ENCODE data around the gene USP16.
A peak's percentile ranks its signal among the peaks of the same experiment; 100 is the strongest.

The USP16 gene

GRCh38 chr21:29056005-29056404, 31.5 kb downstream of the USP16 start:
- Histone ChIP-seq H3K27ac (replicated peaks; ENCODE audit: low read length) (no peak overlapping the region), H4K8ac (ENCODE audit: low read depth, low read length) (no peak overlapping the region), H3K27me3 (ENCODE audit: control insufficient read depth in 3 of 3, insufficient read depth in 3 of 3, low read depth in 1 of 3, low read length in 3 of 3) (no peaks in the 10 kb centered on the region), H3K9me3 (replicated peaks in 1 of 2; ENCODE audit: control insufficient read depth in 2 of 2, insufficient read depth in 1 of 2, low read depth in 1 of 2, low read length in 2 of 2) (no peaks in the 10 kb centered on the region), H4K91ac (ENCODE audit: low read depth, low read length, poor library complexity) (no peak overlapping the region), H3K36me3 (replicated peaks in 1 of 2; ENCODE audit: control insufficient read depth in 2 of 2, insufficient read depth in 2 of 2, low read length in 2 of 2) (peaks cover 23 to 98% of the 10 kb centered on the region in 2 donors), H3K23ac (ENCODE audit: low read depth, low read length, poor library complexity) (no peak overlapping the region), H3K4ac (ENCODE audit: low read length) (no peak overlapping the region), H3K79me1 (ENCODE audit: low read depth, low read length) (no peaks in the 10 kb centered on the region), H3K14ac (ENCODE audit: low read length) (no peak overlapping the region), H3K4me1 (ENCODE audit: control insufficient read depth in 2 of 2, insufficient read depth in 1 of 2, low read depth in 1 of 2, low read length in 2 of 2) (no peaks in the 10 kb centered on the region), H2BK12ac (ENCODE audit: low read length) (no peak overlapping the region), H3K4me2 (ENCODE audit: insufficient read depth, low read length, poor library complexity, severe bottlenecking) (no peak overlapping the region), H2AK5ac (ENCODE audit: low read depth, low read length) (no peak overlapping the region), H2BK5ac (ENCODE audit: low read length) (no peak overlapping the region), H3K4me3 (ENCODE audit: low read length in 2 of 2) (no peak overlapping the region), H2BK15ac (ENCODE audit: low read length) (no peak overlapping the region), H2BK120ac (ENCODE audit: low read depth, low read length) (no peak overlapping the region), H2AFZ (ENCODE audit: low read length) (no peak overlapping the region), H3K9ac (ENCODE audit: low read depth, low read length, poor library complexity) (no peak overlapping the region), H3K18ac (ENCODE audit: low read length) (no peak overlapping the region)
- no peak for DNase-seq (ENCODE audit: low spot score)
- no CpG with 5 or more reads among the region's 1 CpG for WGBS, 2 donors (ENCODE audit: extremely low coverage in 2 of 2, insufficient read length in 2 of 2, insufficient replicate concordance in 1 of 2)

DNA sequence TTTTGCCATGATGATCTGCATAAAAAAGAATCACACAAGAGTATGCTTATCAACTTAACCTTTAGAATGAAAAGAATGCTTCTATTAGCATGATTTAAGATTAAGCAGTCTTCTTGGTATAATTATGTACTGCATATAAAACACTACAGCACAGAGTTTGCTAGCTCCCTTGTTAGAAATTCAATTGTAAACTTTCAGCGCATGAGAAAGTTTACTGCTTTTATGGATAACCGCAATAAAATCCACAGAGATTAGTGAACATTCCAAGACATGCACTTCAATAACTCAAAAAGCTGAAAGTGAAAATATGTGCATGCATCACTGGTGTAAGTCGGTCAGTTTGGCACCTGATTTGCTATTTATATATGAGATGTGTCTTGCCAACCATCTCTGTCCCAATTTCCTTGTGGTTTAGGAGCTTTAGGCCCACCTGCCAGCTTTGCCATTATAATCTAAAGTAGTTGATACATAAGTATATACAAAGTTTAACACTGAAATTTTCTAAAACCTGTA, 32.1 kb downstream of the USP16 start:
- Histone ChIP-seq H2AK5ac (ENCODE audit: low read depth, low read length) (no peak overlapping the region), H3K4me3 (ENCODE audit: low read length in 2 of 2) (no peak overlapping the region), H3K79me1 (ENCODE audit: low read depth, low read length) (no peaks in the 10 kb centered on the region), H3K4me1 (ENCODE audit: control insufficient read depth in 2 of 2, insufficient read depth in 1 of 2, low read depth in 1 of 2, low read length in 2 of 2) (no peaks in the 10 kb centered on the region), H4K8ac (ENCODE audit: low read depth, low read length) (no peak overlapping the region), H4K91ac (ENCODE audit: low read depth, low read length, poor library complexity) (no peak overlapping the region), H3K23ac (ENCODE audit: low read depth, low read length, poor library complexity) (no peak overlapping the region), H3K27ac (replicated peaks; ENCODE audit: low read length) (no peak overlapping the region), H3K9ac (ENCODE audit: low read depth, low read length, poor library complexity) (no peak overlapping the region), H3K14ac (ENCODE audit: low read length) (no peak overlapping the region), H2AFZ (ENCODE audit: low read length) (no peak overlapping the region), H3K9me3 (replicated peaks in 1 of 2; ENCODE audit: control insufficient read depth in 2 of 2, insufficient read depth in 1 of 2, low read depth in 1 of 2, low read length in 2 of 2) (no peaks in the 10 kb centered on the region), H2BK15ac (ENCODE audit: low read length) (no peak overlapping the region), H3K18ac (ENCODE audit: low read length) (no peak overlapping the region), H2BK120ac (ENCODE audit: low read depth, low read length) (no peak overlapping the region), H3K27me3 (ENCODE audit: control insufficient read depth in 3 of 3, insufficient read depth in 3 of 3, low read depth in 1 of 3, low read length in 3 of 3) (no peaks in the 10 kb centered on the region), H2BK5ac (ENCODE audit: low read length) (no peak overlapping the region), H3K4me2 (ENCODE audit: insufficient read depth, low read length, poor library complexity, severe bottlenecking) (no peak overlapping the region), H3K36me3 (replicated peaks in 1 of 2; ENCODE audit: control insufficient read depth in 2 of 2, insufficient read depth in 2 of 2, low read length in 2 of 2) (peaks cover 25 to 98% of the 10 kb centered on the region in 2 donors), H3K4ac (ENCODE audit: low read length) (no peak overlapping the region), H2BK12ac (ENCODE audit: low read length) (no peak overlapping the region)
- no CpG with 5 or more reads among the region's 3 CpGs for WGBS, 2 donors (ENCODE audit: extremely low coverage in 2 of 2, insufficient read length in 2 of 2, insufficient replicate concordance in 1 of 2)
- DNase-seq (ENCODE audit: low spot score), result no peak

- no peak overlapping the region for H3K27ac ChIP-seq (replicated peaks; ENCODE audit: low read length)
- WGBS, 2 donors (ENCODE audit: extremely low coverage in 2 of 2, insufficient read length in 2 of 2, insufficient replicate concordance in 1 of 2), result no CpG with 5 or more reads among the region's 3 CpGs
- H3K27me3 ChIP-seq (ENCODE audit: control insufficient read depth in 3 of 3, insufficient read depth in 3 of 3, low read depth in 1 of 3, low read length in 3 of 3), result no peaks in the 10 kb centered on the region
- no peak overlapping the region for H2BK12ac ChIP-seq (ENCODE audit: low read length)
- no peak for DNase-seq (ENCODE audit: low spot score)
- no peak overlapping the region for H2AK5ac ChIP-seq (ENCODE audit: low read depth, low read length)
- no peak overlapping the region for H2BK5ac ChIP-seq (ENCODE audit: low read length)
- no peak overlapping the region for H3K23ac ChIP-seq (ENCODE audit: low read depth, low read length, poor library complexity)
- H3K14ac ChIP-seq (ENCODE audit: low read length), result no peak overlapping the region
- no peak overlapping the region for H4K8ac ChIP-seq (ENCODE audit: low read depth, low read length)
- no peak overlapping the region for H3K4me3 ChIP-seq (ENCODE audit: low read length in 2 of 2)
- no peak overlapping the region for H3K4ac ChIP-seq (ENCODE audit: low read length)
- peaks cover 22 to 100% of the 10 kb centered on the region in 2 donors for H3K36me3 ChIP-seq (replicated peaks in 1 of 2; ENCODE audit: control insufficient read depth in 2 of 2, insufficient read depth in 2 of 2, low read length in 2 of 2)
- no peaks in the 10 kb centered on the region for H3K4me1 ChIP-seq (ENCODE audit: control insufficient read depth in 2 of 2, insufficient read depth in 1 of 2, low read depth in 1 of 2, low read length in 2 of 2)
- H3K9ac ChIP-seq (ENCODE audit: low read depth, low read length, poor library complexity), result no peak overlapping the region
- no peak overlapping the region for H2BK120ac ChIP-seq (ENCODE audit: low read depth, low read length)
- no peak overlapping the region for H2BK15ac ChIP-seq (ENCODE audit: low read length)
- H4K91ac ChIP-seq (ENCODE audit: low read depth, low read length, poor library complexity), result no peak overlapping the region
- H2AFZ ChIP-seq (ENCODE audit: low read length), result no peak overlapping the region
- no peak overlapping the region for H3K18ac ChIP-seq (ENCODE audit: low read length)
- H3K4me2 ChIP-seq (ENCODE audit: insufficient read depth, low read length, poor library complexity, severe bottlenecking), result no peak overlapping the region
- H3K9me3 ChIP-seq (replicated peaks in 1 of 2; ENCODE audit: control insufficient read depth in 2 of 2, insufficient read depth in 1 of 2, low read depth in 1 of 2, low read length in 2 of 2), result no peaks in the 10 kb centered on the region
- H3K79me1 ChIP-seq (ENCODE audit: low read depth, low read length), result no peaks in the 10 kb centered on the region
Observed at GRCh38 chr21:29064850-29065481, 40.5 kb downstream of the USP16 start.

DNA sequence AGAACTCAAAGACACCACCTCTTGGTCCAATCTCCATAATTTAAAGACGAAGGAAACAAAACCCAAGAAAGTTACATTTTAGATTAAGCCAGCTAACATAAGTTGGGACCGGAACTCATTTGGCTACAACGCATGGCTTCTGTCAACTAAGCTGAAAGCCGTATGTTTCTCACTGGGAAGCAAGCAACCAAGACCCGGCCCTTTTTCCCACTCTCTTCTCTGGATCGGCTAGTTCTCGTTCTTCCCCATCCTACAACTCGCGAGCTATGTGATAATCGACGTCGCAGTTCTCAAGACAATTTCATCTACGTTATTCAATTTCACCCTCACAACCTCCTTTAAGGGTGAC, 48.4 kb downstream of the USP16 start:
- Histone ChIP-seq H4K8ac (ENCODE audit: low read depth, low read length) (no peak overlapping the region), H2BK15ac (ENCODE audit: low read length) (no peak overlapping the region), H3K9me3 (replicated peaks in 1 of 2; ENCODE audit: control insufficient read depth in 2 of 2, insufficient read depth in 1 of 2, low read depth in 1 of 2, low read length in 2 of 2) (no peaks in the 10 kb centered on the region), H3K9ac (ENCODE audit: low read depth, low read length, poor library complexity) (peak overlapping the region; percentile 99), H3K36me3 (replicated peaks in 1 of 2; ENCODE audit: control insufficient read depth in 2 of 2, insufficient read depth in 2 of 2, low read length in 2 of 2) (peaks cover 0 to 38% of the 10 kb centered on the region in 2 donors), H3K23ac (ENCODE audit: low read depth, low read length, poor library complexity) (no peak overlapping the region), H3K4me2 (ENCODE audit: insufficient read depth, low read length, poor library complexity, severe bottlenecking) (peak overlapping the region; percentile 52), H3K79me1 (ENCODE audit: low read depth, low read length) (peaks cover 3% of the 10 kb centered on the region), H2AK5ac (ENCODE audit: low read depth, low read length) (no peak overlapping the region), H3K14ac (ENCODE audit: low read length) (no peak overlapping the region), H2AFZ (ENCODE audit: low read length) (peak overlapping the region; percentile 86), H3K18ac (ENCODE audit: low read length) (no peak overlapping the region), H4K91ac (ENCODE audit: low read depth, low read length, poor library complexity) (no peak overlapping the region), H3K4me3 (ENCODE audit: low read length in 2 of 2) (peak overlapping the region; percentile 75 to 95), H2BK5ac (ENCODE audit: low read length) (peak overlapping the region; percentile 49), H3K27me3 (ENCODE audit: control insufficient read depth in 3 of 3, insufficient read depth in 3 of 3, low read depth in 1 of 3, low read length in 3 of 3) (no peaks in the 10 kb centered on the region), H2BK12ac (ENCODE audit: low read length) (no peak overlapping the region), H2BK120ac (ENCODE audit: low read depth, low read length) (no peak overlapping the region), H3K27ac (replicated peaks; ENCODE audit: low read length) (no peak overlapping the region), H3K4ac (ENCODE audit: low read length) (no peak overlapping the region), H3K4me1 (ENCODE audit: control insufficient read depth in 2 of 2, insufficient read depth in 1 of 2, low read depth in 1 of 2, low read length in 2 of 2) (peaks cover 4 to 10% of the 10 kb centered on the region in 2 donors)
- no peak for DNase-seq (ENCODE audit: low spot score)
- WGBS, 2 donors (ENCODE audit: extremely low coverage in 2 of 2, insufficient read length in 2 of 2, insufficient replicate concordance in 1 of 2), result no CpG with 5 or more reads among the region's 13 CpGs
